Measurements from ENCODE around the gene PDK1. TPM values are rescaled to one million over a fixed set of nuclear protein-coding genes. Genes with fewer than 3 reads are reported as not detected.

PDK1 gene
- total RNA-seq, 4 donors from 2014 or later: 12.4 to 25.6 (median 19.2) TPM

- Histone ChIP-seq H3K9me3 (no peaks in the 10 kb centered on the region), H3K27ac (no peak overlapping the region), H3K4me1 (no peaks in the 10 kb centered on the region), H3K27me3 (no peaks in the 10 kb centered on the region), H3K4me3 (no peak overlapping the region), H3K36me3 (peaks cover 0 to 31% (median 0%) of the 10 kb centered on the region in 3 donors)
- no peak for DNase-seq
- no peak for TF ChIP-seq POLR2A (IDR thresholded peaks at IDR 0.05)
- no peak for TF ChIP-seq CTCF (IDR thresholded peaks at IDR 0.05)
These were observed 40.9 kb downstream of the PDK1 start for GRCh38 chr2:172596776-172597175.

GRCh38 chr2:172597176-172597842, 41.4 kb downstream of the PDK1 start:
- TF ChIP-seq CTCF (IDR thresholded peaks at IDR 0.05) (no peak), POLR2A (IDR thresholded peaks at IDR 0.05) (no peak)
- Histone ChIP-seq H3K4me1 (no peaks in the 10 kb centered on the region), H3K36me3 (peaks cover 0 to 31% (median 0%) of the 10 kb centered on the region in 3 donors), H3K9me3 (no peaks in the 10 kb centered on the region), H3K27ac (no peak overlapping the region), H3K4me3 (no peak overlapping the region), H3K27me3 (no peaks in the 10 kb centered on the region)
- no peak for DNase-seq

- H3K9me3 ChIP-seq: no peaks in the 10 kb centered on the region
- H3K27ac ChIP-seq: no peak overlapping the region
- DNase-seq: no peak
- no peak overlapping the region for H3K4me3 ChIP-seq
- H3K4me1 ChIP-seq: no peaks in the 10 kb centered on the region
- peaks cover 0 to 25% (median 0%) of the 10 kb centered on the region in 3 donors for H3K36me3 ChIP-seq
- TF ChIP-seq POLR2A (IDR thresholded peaks at IDR 0.05): no peak
- TF ChIP-seq CTCF (IDR thresholded peaks at IDR 0.05): no peak
- no peaks in the 10 kb centered on the region for H3K27me3 ChIP-seq
These were observed 44.1 kb downstream of the PDK1 start for GRCh38 chr2:172599947-172600346.

- H3K27me3 ChIP-seq: no peaks in the 10 kb centered on the region
- peaks cover 0 to 20% (median 0%) of the 10 kb centered on the region in 3 donors for H3K36me3 ChIP-seq
- no peak for TF ChIP-seq POLR2A (IDR thresholded peaks at IDR 0.05)
- TF ChIP-seq CTCF (IDR thresholded peaks at IDR 0.05): no peak
- no peaks in the 10 kb centered on the region for H3K4me1 ChIP-seq
- H3K9me3 ChIP-seq: no peaks in the 10 kb centered on the region
- no peak overlapping the region for H3K4me3 ChIP-seq
- DNase-seq: no peak
- no peak overlapping the region for H3K27ac ChIP-seq
These were observed 44.7 kb downstream of the PDK1 start for GRCh38 chr2:172600557-172601008.

- TF ChIP-seq CTCF (IDR thresholded peaks at IDR 0.05) (no peak), POLR2A (IDR thresholded peaks at IDR 0.05) (no peak)
- H3K4me3 ChIP-seq: no peak overlapping the region
- H3K36me3 ChIP-seq: no peaks in the 10 kb centered on the region
- H3K9me3 ChIP-seq: no peaks in the 10 kb centered on the region
- DNase-seq: no peak
- H3K27ac ChIP-seq: no peak overlapping the region
- H3K4me1 ChIP-seq: no peaks in the 10 kb centered on the region
- no peaks in the 10 kb centered on the region for H3K27me3 ChIP-seq
These were observed 50.4 kb downstream of the PDK1 start for GRCh38 chr2:172606285-172606684.

Measured in Peyer's patch (tissue), 4 donors.